ENCODE results near the gene CUL1. TPM values are rescaled to one million over a fixed set of nuclear protein-coding genes. Genes with fewer than 3 reads are reported as not detected.

CUL1 gene
- polyA plus RNA-seq, 12 donors = 24.8 to 61.8 (median 53.7) TPM; not detected in 1

DNA sequence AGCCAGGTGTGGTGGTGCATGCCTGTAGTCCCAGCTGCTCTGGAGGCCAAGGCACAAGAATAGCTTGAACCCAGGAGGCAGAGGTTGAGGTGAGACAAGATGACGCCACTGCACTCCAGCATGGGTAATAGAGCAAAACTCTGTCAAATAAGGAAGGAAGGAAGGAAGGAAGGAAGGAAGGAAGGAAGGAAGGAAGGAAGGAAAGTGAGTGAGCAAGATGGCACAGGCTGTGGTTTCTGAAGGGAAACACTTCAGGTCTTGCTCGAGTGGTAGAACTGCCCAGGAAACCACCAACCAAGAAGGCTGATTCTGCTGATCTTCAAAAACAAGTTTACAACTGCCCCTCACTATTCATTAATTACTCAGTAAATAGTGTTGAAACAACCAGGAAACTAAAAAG, 140.2 kb downstream of the CUL1 start:
- no peak for DNase-seq

DNA sequence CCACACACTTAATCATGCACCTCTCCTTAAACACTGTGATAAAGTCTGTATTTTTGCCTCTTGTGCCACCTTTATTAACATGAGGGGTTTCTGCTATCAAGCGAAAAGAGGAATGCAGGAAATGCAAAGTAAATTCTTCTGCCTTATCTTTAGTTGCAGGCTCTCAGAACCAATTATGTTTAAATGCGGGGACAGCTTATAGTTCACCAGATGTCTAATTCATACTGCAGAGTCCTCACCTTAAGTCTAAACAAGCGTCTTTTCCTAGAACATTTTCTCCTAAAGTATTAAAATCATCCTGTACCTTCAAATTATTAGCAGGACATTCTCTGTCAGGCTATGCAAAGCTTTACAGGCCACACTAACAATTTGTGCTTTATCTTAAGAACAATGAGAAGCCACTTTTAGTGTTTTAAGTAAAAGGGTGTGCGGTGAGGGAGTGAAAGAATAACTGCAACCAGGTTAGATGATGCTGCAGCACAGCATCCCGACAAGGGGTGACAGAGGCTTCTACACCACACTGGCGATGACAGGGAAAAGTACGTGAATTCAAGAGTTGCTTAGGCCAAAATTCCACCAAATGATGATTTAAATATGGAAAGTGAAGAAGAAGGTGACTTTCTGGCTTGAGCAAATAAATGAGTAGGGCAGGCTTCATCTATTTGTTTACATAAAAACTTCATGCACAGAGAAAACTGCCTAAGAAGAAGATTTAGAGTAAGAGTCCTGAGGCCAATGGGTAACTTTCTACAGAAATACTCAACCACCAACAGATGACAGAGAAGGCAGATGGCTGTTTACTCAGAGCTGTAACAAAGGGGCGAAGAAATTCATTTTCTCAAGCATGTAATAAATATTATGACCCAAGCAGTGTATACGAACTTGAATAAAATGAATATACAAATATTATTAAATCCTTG, 149.4 kb downstream of the CUL1 start:
- no peak for DNase-seq

DNA sequence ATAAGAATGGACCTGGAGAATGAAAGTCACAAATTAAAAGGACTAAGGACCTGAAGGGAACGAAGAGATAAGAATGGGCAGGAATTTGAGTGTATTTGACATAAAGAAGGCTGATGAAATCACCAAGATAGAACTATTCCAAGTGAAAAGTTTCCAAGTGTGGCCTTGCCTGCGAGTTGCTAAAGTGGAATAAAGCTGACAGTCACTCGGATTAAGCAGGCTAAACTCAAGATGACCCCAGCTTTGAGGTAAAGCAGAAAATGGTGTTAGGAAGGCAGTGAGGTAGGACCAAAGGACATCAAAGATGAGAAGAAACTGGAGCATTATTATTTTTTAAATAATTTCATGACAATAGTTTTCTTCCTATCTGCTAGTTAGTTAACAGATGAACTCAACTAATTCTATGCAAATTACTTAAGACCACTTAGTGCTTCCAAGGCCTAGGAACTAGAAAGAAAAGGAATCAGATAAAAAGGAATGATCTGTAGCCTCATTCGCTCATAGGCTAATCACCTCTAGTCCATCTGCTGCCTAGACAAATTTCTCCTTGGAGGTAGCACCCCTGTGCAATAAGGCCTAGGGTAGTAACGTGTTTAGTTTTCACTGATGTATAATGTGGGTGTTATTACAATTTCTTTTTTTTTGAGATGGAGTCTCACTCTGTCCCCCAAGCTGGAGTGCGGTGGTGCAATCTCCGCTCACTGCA, 150.8 kb downstream of the CUL1 start:
- no peak for DNase-seq

DNA sequence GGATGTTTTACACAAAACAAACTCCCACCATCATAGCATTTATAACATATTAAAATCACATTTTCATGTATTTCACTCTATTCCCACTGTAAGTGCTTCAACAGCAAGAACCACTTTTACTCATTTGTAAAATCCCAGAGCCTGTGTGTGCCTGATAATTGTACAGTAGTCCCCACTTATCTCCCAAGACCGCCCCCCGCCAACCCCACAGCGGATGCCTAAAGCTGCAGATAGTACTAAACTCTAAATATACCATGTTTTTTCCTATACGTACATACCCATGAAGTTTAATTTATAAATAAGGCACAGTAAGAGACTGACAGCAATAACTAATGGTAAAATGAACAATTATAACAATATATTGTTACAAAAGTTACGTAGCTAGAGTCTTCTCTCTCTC, 151.9 kb downstream of the CUL1 start:
- DNase-seq = no peak

Other genes with a start within 250 kb of the CUL1 start
- 1 to 10 TPM in 4 of 12 donors, under 1 TPM in 5, not detected in 3; 0.48 to 2.2 (median 0.99) TPM for gene C7orf33, start 108.1 kb upstream of the CUL1 start, polyA plus RNA-seq (ENCODE audit: insufficient read length in 12 of 12)
- 10 to 100 TPM in 11 of 12 donors, not detected in 1; 15.3 to 44.6 (median 26.0) TPM for gene EZH2, start 185.4 kb downstream of the CUL1 start, polyA plus RNA-seq (ENCODE audit: insufficient read length in 12 of 12)